Measurements from ENCODE around the gene KIF5C.

Gene KIF5C

DNA sequence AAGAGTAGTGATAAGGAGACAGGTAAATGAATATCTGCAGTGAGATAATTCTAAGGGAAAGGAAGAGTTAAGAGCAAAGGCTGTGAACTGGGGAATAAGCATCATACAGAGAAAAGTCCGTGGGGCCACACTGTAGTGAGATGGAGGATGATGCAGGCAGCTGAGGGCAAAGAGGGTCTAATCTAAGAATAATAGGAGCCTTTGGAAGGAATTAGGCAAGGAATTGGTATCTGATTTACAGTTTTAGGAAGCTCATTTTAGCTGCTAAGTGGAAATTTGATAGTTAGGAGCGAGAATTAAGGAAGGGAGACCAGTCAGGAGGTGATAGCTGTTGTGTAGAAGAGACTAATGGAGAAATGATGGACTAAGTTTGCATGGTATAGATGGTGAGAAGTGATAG is 43.5 kb downstream of the KIF5C start:
- no peaks in the 10 kb centered on the region for H3K36me3 ChIP-seq
- H3K27me3 ChIP-seq, result no peaks in the 10 kb centered on the region
- no peaks in the 10 kb centered on the region for H4K20me1 ChIP-seq
- TF ChIP-seq Cebpa-rat (IDR thresholded peaks at IDR 0.05), result no peak
- no peaks in the 10 kb centered on the region for H3K4me1 ChIP-seq
- no peak overlapping the region for H3K4me2 ChIP-seq
- no peak overlapping the region for H3K9ac ChIP-seq
- H3K27ac ChIP-seq, result no peak overlapping the region
- no peak overlapping the region for H3K4me3 ChIP-seq
- peaks cover 12% of the 10 kb centered on the region for H3K9me3 ChIP-seq

DNA sequence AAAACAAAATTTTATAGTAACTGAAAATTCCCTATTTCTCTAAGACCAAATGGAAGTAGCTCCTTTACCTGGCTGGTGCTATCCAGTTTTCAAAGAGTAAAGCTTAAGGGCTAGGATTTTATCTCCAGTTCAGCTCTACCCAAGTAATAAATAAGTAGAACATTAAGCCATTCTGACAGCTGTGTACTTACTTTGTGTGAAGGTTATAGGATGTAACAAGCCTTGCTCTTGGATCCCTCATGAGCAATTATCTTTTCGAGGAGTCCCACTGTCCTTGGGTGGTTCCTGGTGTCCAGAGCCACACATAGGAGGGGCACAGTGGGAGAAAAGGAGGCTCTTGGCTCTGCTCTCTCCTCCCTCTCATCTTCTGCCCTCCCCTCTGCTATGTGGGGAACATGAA is 45.5 kb downstream of the KIF5C start:
- no peak overlapping the region for H3K27ac ChIP-seq
- H3K4me2 ChIP-seq, result no peak overlapping the region
- H3K27me3 ChIP-seq, result no peaks in the 10 kb centered on the region
- peaks cover 3% of the 10 kb centered on the region; the same call in 1 of the 2 replicates for H3K36me3 ChIP-seq
- H3K4me1 ChIP-seq, result no peaks in the 10 kb centered on the region
- no peak overlapping the region for H3K9ac ChIP-seq
- H3K9me3 ChIP-seq, result peaks cover 12% of the 10 kb centered on the region
- H3K4me3 ChIP-seq, result no peak overlapping the region
- no peaks in the 10 kb centered on the region for H4K20me1 ChIP-seq
- no peak for TF ChIP-seq Cebpa-rat (IDR thresholded peaks at IDR 0.05)

GRCh38 chr2:148922062-148922461 is 47.0 kb downstream of the KIF5C start:
- H3K4me2 ChIP-seq, result no peak overlapping the region
- H3K36me3 ChIP-seq, result peaks cover 13% of the 10 kb centered on the region; the same call in 1 of the 2 replicates
- H3K9me3 ChIP-seq, result peaks cover 12% of the 10 kb centered on the region
- H4K20me1 ChIP-seq, result no peaks in the 10 kb centered on the region
- H3K27me3 ChIP-seq, result no peaks in the 10 kb centered on the region
- no peak for TF ChIP-seq Cebpa-rat (IDR thresholded peaks at IDR 0.05)
- no peaks in the 10 kb centered on the region for H3K4me1 ChIP-seq
- no peak overlapping the region for H3K27ac ChIP-seq
- H3K9ac ChIP-seq, result no peak overlapping the region
- no peak overlapping the region for H3K4me3 ChIP-seq

DNA sequence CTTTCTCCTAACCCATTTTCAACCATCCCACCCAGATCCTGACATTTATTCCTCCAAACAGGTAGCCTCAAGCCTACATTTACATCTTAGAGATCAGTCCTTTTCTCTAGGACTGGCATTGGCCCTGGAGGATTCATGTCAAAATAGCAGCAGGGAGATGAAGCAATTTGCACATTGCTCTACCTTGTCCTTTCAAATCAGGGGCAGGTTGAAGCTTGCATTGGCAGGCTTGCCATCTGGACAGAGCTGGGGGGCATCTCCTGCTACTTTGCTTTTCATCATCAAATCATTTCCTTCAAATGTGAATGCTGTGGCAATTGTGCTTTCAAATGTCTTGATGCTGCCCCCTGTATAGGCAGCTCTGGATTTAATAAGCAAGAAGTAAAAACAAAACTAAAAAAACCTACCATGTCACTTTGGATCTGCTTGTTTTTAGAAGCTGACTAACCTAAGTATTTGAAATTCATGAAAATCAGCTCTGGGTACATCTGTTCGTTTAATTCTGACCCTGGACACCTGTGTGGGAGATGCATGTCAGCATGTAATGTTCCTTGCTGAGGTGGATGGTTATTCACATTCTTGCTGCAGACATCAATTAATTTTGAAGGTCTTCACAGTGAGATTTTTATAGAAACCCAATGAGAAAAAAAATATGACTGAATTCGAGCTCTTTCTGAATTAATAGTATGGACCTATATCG is 47.9 kb downstream of the KIF5C start:
- peaks cover 12% of the 10 kb centered on the region for H3K9me3 ChIP-seq
- peaks cover 13% of the 10 kb centered on the region; the same call in 1 of the 2 replicates for H3K36me3 ChIP-seq
- no peak overlapping the region for H3K4me2 ChIP-seq
- H4K20me1 ChIP-seq, result no peaks in the 10 kb centered on the region
- no peak overlapping the region for H3K4me3 ChIP-seq
- TF ChIP-seq Cebpa-rat (IDR thresholded peaks at IDR 0.05), result no peak
- no peak overlapping the region for H3K9ac ChIP-seq
- no peaks in the 10 kb centered on the region for H3K27me3 ChIP-seq
- no peak overlapping the region for H3K27ac ChIP-seq
- H3K4me1 ChIP-seq, result no peaks in the 10 kb centered on the region

DNA sequence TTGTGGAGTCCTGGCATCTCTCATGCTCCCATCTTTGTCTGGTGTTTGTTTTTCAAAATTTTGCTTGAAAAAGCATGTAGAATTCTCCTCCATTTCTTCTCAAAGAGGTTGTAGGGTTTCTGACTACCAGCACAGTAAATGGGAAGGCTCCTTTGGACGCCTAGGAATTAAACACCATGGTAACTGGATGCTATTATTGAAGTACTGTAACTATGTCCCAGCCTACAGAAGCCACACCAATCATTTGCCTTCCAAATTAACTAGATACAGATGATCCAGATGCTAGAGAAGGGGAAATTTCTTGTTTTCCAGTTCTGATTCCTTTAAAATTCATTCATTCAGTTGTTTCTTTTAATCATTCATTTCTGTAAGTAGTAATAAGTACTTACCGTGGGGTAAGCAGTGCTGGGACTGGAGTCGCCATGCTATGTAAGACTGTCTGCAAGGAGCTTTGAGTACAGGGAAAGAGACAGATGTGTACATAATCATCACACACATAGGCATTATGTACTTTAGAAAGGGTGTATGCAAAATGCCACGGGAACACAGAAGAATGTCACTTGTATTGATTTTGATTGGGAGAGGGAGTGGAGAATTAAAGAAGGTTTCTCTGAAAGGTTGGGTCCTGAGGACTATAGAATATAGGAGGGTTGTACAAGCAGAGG is 49.6 kb downstream of the KIF5C start:
- H3K4me2 ChIP-seq, result no peak overlapping the region
- H3K36me3 ChIP-seq, result peaks cover 13% of the 10 kb centered on the region; the same call in 1 of the 2 replicates
- no peak for TF ChIP-seq Cebpa-rat (IDR thresholded peaks at IDR 0.05)

DNA sequence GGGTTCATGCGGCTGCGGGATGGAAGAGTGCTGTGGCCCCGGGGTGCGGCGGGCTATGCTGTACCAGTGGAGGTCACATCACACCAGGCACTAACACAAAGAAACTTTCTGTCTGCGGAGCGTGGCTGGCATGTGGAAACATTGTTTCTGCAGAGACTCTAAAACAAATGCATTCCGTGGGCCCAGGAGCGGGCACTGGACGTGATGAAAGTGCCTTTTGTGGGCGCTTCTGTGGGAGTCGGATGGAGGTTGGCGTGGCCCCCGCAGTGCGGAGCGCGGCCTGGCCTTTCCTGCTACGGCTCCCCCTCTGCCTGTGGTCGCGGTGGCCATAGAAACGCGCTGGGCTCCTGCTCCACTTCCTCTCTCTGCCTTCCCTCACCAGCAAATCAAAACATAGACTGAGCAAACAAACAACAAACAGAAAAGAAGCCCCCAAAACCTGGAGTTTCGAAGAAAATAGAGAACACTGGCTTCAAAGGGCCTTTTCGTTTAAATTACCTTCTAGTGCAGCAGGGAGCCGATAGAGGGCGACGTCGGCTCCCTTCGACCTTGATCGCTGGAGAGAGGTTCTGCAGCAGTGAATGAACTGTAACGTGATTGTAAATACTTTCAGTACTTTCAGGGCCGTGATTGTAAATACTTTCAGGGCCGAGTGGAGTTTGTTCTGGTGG is 51.4 kb downstream of the KIF5C start:
- no peak overlapping the region for H3K4me3 ChIP-seq
- H3K4me1 ChIP-seq, result no peaks in the 10 kb centered on the region
- no peaks in the 10 kb centered on the region for H3K9me3 ChIP-seq
- H3K9ac ChIP-seq, result no peak overlapping the region
- no peak overlapping the region for H3K4me2 ChIP-seq
- TF ChIP-seq Cebpa-rat (IDR thresholded peaks at IDR 0.05), result no peak
- no peaks in the 10 kb centered on the region for H4K20me1 ChIP-seq
- H3K36me3 ChIP-seq, result peaks cover 13% of the 10 kb centered on the region; the same call in 1 of the 2 replicates
- H3K27ac ChIP-seq, result no peak overlapping the region
- H3K27me3 ChIP-seq, result no peaks in the 10 kb centered on the region

More for the DNA sequence above, 49.6 kb downstream of the KIF5C start:
- H3K4me3 ChIP-seq, result no peak overlapping the region
- no peak overlapping the region for H3K9ac ChIP-seq
- no peaks in the 10 kb centered on the region for H4K20me1 ChIP-seq
- no peaks in the 10 kb centered on the region for H3K9me3 ChIP-seq
- no peaks in the 10 kb centered on the region for H3K27me3 ChIP-seq
- no peak overlapping the region for H3K27ac ChIP-seq
- no peaks in the 10 kb centered on the region for H3K4me1 ChIP-seq

- H3K27ac ChIP-seq, result no peak overlapping the region
- H4K20me1 ChIP-seq, result no peaks in the 10 kb centered on the region
- peaks cover 13% of the 10 kb centered on the region; the same call in 1 of the 2 replicates for H3K36me3 ChIP-seq
- no peaks in the 10 kb centered on the region for H3K27me3 ChIP-seq
- TF ChIP-seq Cebpa-rat (IDR thresholded peaks at IDR 0.05), result no peak
- H3K4me2 ChIP-seq, result no peak overlapping the region
- H3K9me3 ChIP-seq, result no peaks in the 10 kb centered on the region
- no peaks in the 10 kb centered on the region for H3K4me1 ChIP-seq
- H3K9ac ChIP-seq, result no peak overlapping the region
- no peak overlapping the region for H3K4me3 ChIP-seq
Observed at GRCh38 chr2:148926981-148927401, 52.0 kb downstream of the KIF5C start.

DNA sequence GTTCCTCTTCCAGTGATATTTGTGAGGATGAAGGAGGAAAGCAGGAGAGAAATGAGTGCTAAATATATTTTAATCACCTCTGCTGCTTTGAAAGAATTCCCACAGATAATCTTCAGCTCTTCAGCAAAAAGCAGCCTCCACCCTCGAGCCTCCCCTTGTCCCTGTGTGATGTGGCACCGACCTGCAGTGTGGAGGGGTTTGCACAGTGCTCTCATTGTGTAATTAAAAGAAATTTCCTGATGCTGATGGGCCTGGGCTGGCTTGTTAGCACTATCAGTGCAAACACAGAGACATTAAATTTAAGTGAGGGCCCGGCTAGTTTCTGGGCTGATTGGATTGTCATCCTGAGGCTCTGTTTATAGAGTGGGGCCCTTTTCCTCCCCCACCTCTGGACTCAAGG is 53.4 kb downstream of the KIF5C start:
- TF ChIP-seq Cebpa-rat (IDR thresholded peaks at IDR 0.05), result no peak
- Histone ChIP-seq H3K4me1 (no peaks in the 10 kb centered on the region), H3K27me3 (no peaks in the 10 kb centered on the region), H4K20me1 (no peaks in the 10 kb centered on the region), H3K9me3 (no peaks in the 10 kb centered on the region), H3K36me3 (peaks cover 13% of the 10 kb centered on the region; the same call in 1 of the 2 replicates), H3K4me2 (no peak overlapping the region), H3K27ac (no peak overlapping the region), H3K4me3 (no peak overlapping the region), H3K9ac (no peak overlapping the region)

DNA sequence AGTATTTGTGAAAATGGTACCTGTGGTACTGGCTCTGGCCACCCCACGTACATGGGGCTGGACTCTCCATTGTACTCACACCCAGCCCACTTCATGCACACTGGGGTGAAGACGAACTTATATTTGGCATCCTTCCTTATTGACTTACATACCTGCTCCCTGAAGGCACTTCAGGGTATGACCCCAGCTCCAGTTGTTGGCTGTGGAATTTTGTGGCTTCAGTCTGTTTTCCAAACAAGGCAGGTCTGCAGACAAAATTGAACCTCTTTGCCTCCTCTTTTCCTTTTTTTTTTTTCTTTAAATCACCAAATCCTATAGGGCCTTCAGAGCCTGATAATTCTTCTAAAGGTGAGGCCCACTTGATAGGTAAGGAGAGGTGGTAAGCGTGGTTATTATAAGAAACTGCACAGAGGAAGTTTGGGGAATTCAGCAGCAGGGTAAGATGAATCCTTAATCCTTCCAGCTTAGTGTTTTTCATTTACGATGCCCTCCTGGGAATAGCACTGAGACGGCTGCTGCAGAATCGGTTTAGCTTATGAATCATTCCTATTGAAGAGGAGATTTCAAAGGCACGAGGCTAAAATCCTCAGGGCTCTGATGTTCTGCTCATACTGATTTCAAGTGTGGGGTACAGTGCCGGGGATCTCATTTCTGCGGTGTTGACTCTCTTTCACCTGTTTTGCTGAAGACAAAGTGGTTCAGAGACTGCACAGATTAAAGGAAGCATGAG is 55.2 kb downstream of the KIF5C start:
- Histone ChIP-seq H3K27me3 (no peaks in the 10 kb centered on the region), H3K9me3 (no peaks in the 10 kb centered on the region), H3K36me3 (peaks cover 13% of the 10 kb centered on the region; the same call in 1 of the 2 replicates), H3K4me1 (no peaks in the 10 kb centered on the region), H3K4me3 (no peak overlapping the region), H3K9ac (no peak overlapping the region), H4K20me1 (no peaks in the 10 kb centered on the region), H3K4me2 (no peak overlapping the region), H3K27ac (no peak overlapping the region)
- TF ChIP-seq Cebpa-rat (IDR thresholded peaks at IDR 0.05), result no peak
